ENCODE measurements around the gene SSBP4. TPM values are rescaled to one million over a fixed set of nuclear protein-coding genes. Genes with fewer than 3 reads are reported as not detected.

The SSBP4 gene
- total and polyA plus RNA-seq, 2 of the 8 experiments (the other 6 are each of a cell fraction or from before 2014, with no cell fraction given), result 26.4 to 33.7 TPM

DNA sequence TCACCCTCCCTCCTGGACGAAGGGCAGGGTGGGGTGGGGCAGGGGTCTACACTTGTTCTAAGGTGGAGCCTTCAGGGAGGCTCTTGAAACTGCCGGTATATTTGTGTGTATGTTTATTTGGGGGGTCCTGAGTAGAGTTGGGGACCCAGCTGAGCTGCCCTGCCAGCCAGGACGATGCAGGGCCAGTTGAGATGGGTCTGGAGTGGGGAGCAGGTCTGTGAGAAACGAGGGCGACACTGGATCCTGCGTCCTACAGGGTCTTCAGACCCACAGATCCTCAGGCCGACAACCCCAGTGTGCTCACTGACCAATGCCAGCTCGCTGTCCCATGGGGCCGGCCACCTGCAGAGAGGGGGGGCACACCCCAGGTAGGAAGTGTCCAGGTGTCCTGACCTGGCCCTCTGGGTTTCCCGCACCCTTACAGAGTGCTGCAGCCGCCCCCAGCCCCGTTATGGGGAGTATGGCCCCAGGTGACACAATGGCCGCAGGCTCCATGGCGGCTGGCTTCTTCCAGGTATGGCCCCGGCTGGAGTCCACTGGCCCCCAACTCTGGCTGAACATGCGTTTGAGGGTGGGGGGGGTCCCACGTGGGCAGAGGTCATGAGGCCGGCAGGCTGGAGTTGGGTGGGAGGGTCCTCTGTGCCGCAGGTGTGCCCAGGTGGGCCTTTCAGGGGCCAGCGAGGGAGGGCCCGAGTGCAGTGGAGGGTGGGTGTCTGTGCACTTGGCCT is 11.4 kb downstream of the SSBP4 start:
- POLR2A ChIA-PET (ENCODE audit: partially characterized antibody), result interaction anchor here (0.6 to 6.7 kb wide), 3 partner anchors 11 to 159 kb away, joined by 3 to 65 read pairs (median 3); partner anchors contain the start of gene SSBP4
- TF ChIP-seq FOSL1 (IDR thresholded peaks at IDR 0.05; ENCODE audit: insufficient read depth, low read depth, low read length), result no peak
- no peak for TF ChIP-seq SP2 (IDR thresholded peaks at IDR 0.05; ENCODE audit: low read length)
- TF ChIP-seq E2F6 (IDR thresholded peaks at IDR 0.05), result no peak
- TF ChIP-seq RXRA (IDR thresholded peaks at IDR 0.05; ENCODE audit: insufficient read depth, low read depth, low read length), result no peak
- TF ChIP-seq, protein P1, sequence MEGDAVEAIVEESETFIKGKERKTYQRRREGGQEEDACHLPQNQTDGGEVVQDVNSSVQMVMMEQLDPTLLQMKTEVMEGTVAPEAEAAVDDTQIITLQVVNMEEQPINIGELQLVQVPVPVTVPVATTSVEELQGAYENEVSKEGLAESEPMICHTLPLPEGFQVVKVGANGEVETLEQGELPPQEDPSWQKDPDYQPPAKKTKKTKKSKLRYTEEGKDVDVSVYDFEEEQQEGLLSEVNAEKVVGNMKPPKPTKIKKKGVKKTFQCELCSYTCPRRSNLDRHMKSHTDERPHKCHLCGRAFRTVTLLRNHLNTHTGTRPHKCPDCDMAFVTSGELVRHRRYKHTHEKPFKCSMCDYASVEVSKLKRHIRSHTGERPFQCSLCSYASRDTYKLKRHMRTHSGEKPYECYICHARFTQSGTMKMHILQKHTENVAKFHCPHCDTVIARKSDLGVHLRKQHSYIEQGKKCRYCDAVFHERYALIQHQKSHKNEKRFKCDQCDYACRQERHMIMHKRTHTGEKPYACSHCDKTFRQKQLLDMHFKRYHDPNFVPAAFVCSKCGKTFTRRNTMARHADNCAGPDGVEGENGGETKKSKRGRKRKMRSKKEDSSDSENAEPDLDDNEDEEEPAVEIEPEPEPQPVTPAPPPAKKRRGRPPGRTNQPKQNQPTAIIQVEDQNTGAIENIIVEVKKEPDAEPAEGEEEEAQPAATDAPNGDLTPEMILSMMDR (IDR thresholded peaks at IDR 0.05; ENCODE audit: control extremely low read depth in 1 of 3, insufficient read depth in 1 of 3, low read depth in 1 of 3, low read length in 3 of 3), result no peak
- TF ChIP-seq TAF1 (IDR thresholded peaks at IDR 0.05; ENCODE audit: low read depth, low read length), result no peak
- TF ChIP-seq YY1 (IDR thresholded peaks at IDR 0.05; ENCODE audit: low read depth, low read length), result no peak
- no peak for TF ChIP-seq SIRT6 (IDR thresholded peaks at IDR 0.05; ENCODE audit: low read length)
- no peak for TF ChIP-seq POU5F1 (IDR thresholded peaks at IDR 0.05; ENCODE audit: low read depth, low read length)

More for the DNA sequence above, 11.4 kb downstream of the SSBP4 start:
- Histone ChIP-seq H3K23ac (ENCODE audit: insufficient read length) (no peak overlapping the region), H3K79me2 (ENCODE audit: control insufficient read depth in 1 of 2, insufficient read depth in 2 of 2, low read length in 2 of 2) (no peaks in the 10 kb centered on the region), H3K9me3 (ENCODE audit: insufficient read depth in 2 of 2, low read depth in 1 of 2, low read length in 1 of 2) (no peaks in the 10 kb centered on the region), H2AK5ac (ENCODE audit: low read depth, low read length) (peak overlapping the region; percentile 86; the same call in 1 of the 2 replicates), H3K4ac (replicated peaks; ENCODE audit: insufficient read length, low read depth, low read length) (peak overlapping the region; percentile 85), H3K4me1 (replicated peaks in 1 of 4; ENCODE audit: control insufficient read depth in 3 of 4, insufficient read depth in 4 of 4, low read length in 3 of 4) (peaks cover 0 to 40% (median 28%) of the 10 kb centered on the region in 4 experiments; a peak in 6 of 7 replicates), H3K23me2 (ENCODE audit: low read depth, low read length) (peaks cover 10% of the 10 kb centered on the region; the same call in 1 of the 2 replicates), H2BK5ac (ENCODE audit: low read depth, low read length) (peak overlapping the region; percentile 60; the same call in 1 of the 2 replicates), H2BK15ac (ENCODE audit: low read length) (peak overlapping the region; percentile 72), H4K5ac (ENCODE audit: insufficient read length, low read depth, low read length) (no peak overlapping the region), H2BK120ac (replicated peaks; ENCODE audit: low read depth, low read length) (no peak overlapping the region), H2BK20ac (ENCODE audit: low read length) (peak overlapping the region; percentile 40; the same call in 1 of the 2 replicates), H3K14ac (ENCODE audit: insufficient read length) (no peak overlapping the region), H3K79me1 (ENCODE audit: low read depth, low read length) (peaks cover 2% of the 10 kb centered on the region; the same call in 1 of the 2 replicates), H3K27ac (ENCODE audit: low read depth, low read length) (no peak overlapping the region), H4K91ac (replicated peaks; ENCODE audit: insufficient read length, low read length) (peak overlapping the region; percentile 89), H4K20me1 (replicated peaks in 1 of 2; ENCODE audit: control insufficient read depth in 1 of 2, insufficient read depth in 2 of 2, low read length in 2 of 2) (peaks cover 0 to 11% of the 10 kb centered on the region in 2 experiments), H4K8ac (ENCODE audit: extremely low read depth, insufficient read depth, low read length) (peak overlapping the region; percentile 35; the same call in 1 of the 2 replicates), H3K36me3 (ENCODE audit: control insufficient read depth in 2 of 4, insufficient read depth in 4 of 4, low read length in 3 of 4) (peaks cover 0 to 6% (median 3%) of the 10 kb centered on the region in 4 experiments; a peak in 4 of 8 replicates), H2AFZ (ENCODE audit: low read length) (no peak overlapping the region), H3K18ac (ENCODE audit: extremely low read depth, low read length) (peak overlapping the region; percentile 71), H3K9ac (replicated peaks in 1 of 4; ENCODE audit: extremely low read depth in 1 of 4, low read depth in 3 of 4, low read length in 3 of 4) (no peak overlapping the region), H3K4me3 (ENCODE audit: extremely low read depth in 1 of 4, insufficient read depth in 2 of 4, low read depth in 3 of 4, low read length in 4 of 4) (no peak overlapping the region), H2BK12ac (ENCODE audit: low read depth, low read length) (peak overlapping the region; percentile 96; the same call in 1 of the 2 replicates), H3K56ac (replicated peaks; ENCODE audit: insufficient read length, low read depth, low read length) (no peak overlapping the region), H3K4me2 (ENCODE audit: insufficient read depth in 1 of 2, low read depth in 2 of 2, low read length in 2 of 2) (peak overlapping the region in 1 of 2 experiments; percentile 68; a peak in 1 of 4 replicates), H3K27me3 (replicated peaks in 1 of 4; ENCODE audit: control insufficient read depth in 3 of 4, extremely low read depth in 1 of 4, insufficient read depth in 3 of 4, low read length in 3 of 4) (no peaks in the 10 kb centered on the region; a peak in 1 of 7 replicates)
- no peak for DNase-seq (ENCODE audit: low read depth in 1 of 2, low spot score in 2 of 2)
- WGBS, 2 experiments (ENCODE audit: extremely low coverage in 1 of 2, insufficient coverage in 1 of 2, insufficient read length in 1 of 2, insufficient replicate concordance in 2 of 2, low coverage in 1 of 2, low lambda C conversion rate in 2 of 2, missing lambda C conversion rate in 1 of 2), result 86% methylated on average over 17 of the region's 21 CpGs; no CpG with 5 or more reads in 1 of the 2 experiments
- CTCF ChIA-PET (ENCODE audit: partially characterized antibody), result no interaction called here
- no peak for FAIRE-seq

Data from H1 (cell line).